ENCODE measurements around the gene CCNL1.

DNA sequence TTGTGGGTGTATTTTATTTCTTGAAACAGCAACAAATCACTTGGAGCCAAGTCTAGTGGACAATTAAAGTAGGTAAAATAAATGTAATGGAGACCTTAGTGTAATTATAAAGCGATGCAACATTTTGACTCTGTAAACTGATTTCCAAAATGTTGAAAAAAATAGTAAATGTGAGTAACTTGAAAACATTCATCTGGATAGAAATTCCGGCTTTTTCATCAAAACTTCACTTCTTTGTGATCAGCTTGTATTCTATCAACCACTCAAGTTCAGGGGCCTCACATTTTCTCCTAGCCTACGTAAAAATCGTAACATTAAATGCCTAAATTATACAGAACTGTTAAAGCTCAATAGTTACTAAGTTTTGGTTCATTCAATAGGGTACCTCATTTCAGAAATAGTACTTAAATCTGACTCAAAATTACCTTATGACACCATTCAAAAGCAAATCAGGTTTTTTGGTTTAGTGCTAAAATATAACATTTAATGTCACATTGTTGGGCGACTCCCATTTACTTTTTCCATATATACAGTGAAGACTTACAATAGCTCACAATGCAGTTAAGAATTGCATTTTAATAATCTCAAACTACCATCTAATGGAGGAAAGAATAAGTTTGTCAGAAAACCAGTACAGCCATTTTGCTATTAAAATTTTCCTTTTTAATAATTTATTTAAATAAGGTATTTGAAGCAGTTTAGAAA lies 12.7 kb downstream of the CCNL1 start:
- TF ChIP-seq, protein P1, sequence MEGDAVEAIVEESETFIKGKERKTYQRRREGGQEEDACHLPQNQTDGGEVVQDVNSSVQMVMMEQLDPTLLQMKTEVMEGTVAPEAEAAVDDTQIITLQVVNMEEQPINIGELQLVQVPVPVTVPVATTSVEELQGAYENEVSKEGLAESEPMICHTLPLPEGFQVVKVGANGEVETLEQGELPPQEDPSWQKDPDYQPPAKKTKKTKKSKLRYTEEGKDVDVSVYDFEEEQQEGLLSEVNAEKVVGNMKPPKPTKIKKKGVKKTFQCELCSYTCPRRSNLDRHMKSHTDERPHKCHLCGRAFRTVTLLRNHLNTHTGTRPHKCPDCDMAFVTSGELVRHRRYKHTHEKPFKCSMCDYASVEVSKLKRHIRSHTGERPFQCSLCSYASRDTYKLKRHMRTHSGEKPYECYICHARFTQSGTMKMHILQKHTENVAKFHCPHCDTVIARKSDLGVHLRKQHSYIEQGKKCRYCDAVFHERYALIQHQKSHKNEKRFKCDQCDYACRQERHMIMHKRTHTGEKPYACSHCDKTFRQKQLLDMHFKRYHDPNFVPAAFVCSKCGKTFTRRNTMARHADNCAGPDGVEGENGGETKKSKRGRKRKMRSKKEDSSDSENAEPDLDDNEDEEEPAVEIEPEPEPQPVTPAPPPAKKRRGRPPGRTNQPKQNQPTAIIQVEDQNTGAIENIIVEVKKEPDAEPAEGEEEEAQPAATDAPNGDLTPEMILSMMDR (IDR thresholded peaks at IDR 0.05; ENCODE audit: poor library complexity), result no peak
- TF ChIP-seq EZH2 (IDR thresholded peaks at IDR 0.05; ENCODE audit: borderline replicate concordance) (no peak), EZH2phosphoT487 (IDR thresholded peaks at IDR 0.05; ENCODE audit: low read depth, severe bottlenecking, unreplicated experiment) (no peak)

All from hepatocyte (in vitro differentiated cells).